Right atrium auricular region (tissue), 2 donors: Measurements from ENCODE around the gene NTSR1. TPM values are rescaled to one million over a fixed set of nuclear protein-coding genes. Genes with fewer than 3 reads are reported as not detected.

Experiments used
- DNase-seq: peaks from one replicate; pipeline ENCODE4 v3.0.0-alpha.2; 2019; ENCODE audit warnings: low spot score
- H3K27ac ChIP-seq, 2 donors: fragments of 200-600 bp; sonication (generic); 1 replicate in 1 of 2; 2 replicates in 1 of 2; pipeline ENCODE4 v1.5.1; 2016 to 2019
- H3K27me3 ChIP-seq, 2 donors: fragments of 200-600 bp; sonication (generic); one replicate each; pipeline versions ENCODE4 v1.5.1 to v1.6.0; 2017 to 2019
- H3K36me3 ChIP-seq: fragments of 200-600 bp; sonication (generic); one replicate; pipeline ENCODE4 v1.5.1; 2016
- H3K4me1 ChIP-seq, 2 donors: fragments of 200-600 bp; sonication (generic); one replicate each; pipeline versions ENCODE4 v1.5.1 to v1.6.0; 2017 to 2019
- H3K4me3 ChIP-seq, 2 donors: fragments of 200-600 bp; sonication (generic); 1 replicate in 1 of 2; 2 replicates in 1 of 2; pipeline ENCODE4 v1.5.1; 2017 to 2019; ENCODE audit warnings: mild to moderate bottlenecking in 1 of 2, moderate library complexity in 1 of 2
- H3K9me3 ChIP-seq, 2 donors: fragments of 200-600 bp; sonication (generic); one replicate each; pipeline ENCODE4 v1.5.1; 2019
- CTCF ChIP-seq, 2 donors: fragments of 200-600 bp; sonication (generic); IDR thresholded peaks; one replicate each; pipeline ENCODE4 v1.5.1; 2019; ENCODE audit warnings: antibody characterized with exemption in 2 of 2
- total RNA-seq, 2 donors: library from RNA; depleted of rRNA; stranded (reverse); fragments of >200 nt; gene quantifications; one replicate each; pipeline ENCODE4 v1.1.0, GENCODE V29; 2016

Gene NTSR1
- total RNA-seq, 2 donors from 2014 or later, result 0.43 TPM; not detected in 1

GRCh38 chr20:62734881-62735280 lies 26.2 kb downstream of the NTSR1 start:
- DNase-seq, result no peak
- Histone ChIP-seq H3K4me1 (peaks cover 0 to 5% of the 10 kb centered on the region in 2 donors), H3K4me3 (no peak overlapping the region), H3K36me3 (no peaks in the 10 kb centered on the region), H3K27me3 (no peaks in the 10 kb centered on the region), H3K27ac (no peak overlapping the region), H3K9me3 (peaks cover 0 to 7% of the 10 kb centered on the region in 2 donors)
- TF ChIP-seq CTCF (IDR thresholded peaks at IDR 0.05), result no peak

GRCh38 chr20:62735331-62735821 lies 26.7 kb downstream of the NTSR1 start:
- H3K27ac ChIP-seq, result no peak overlapping the region
- H3K4me3 ChIP-seq, result no peak overlapping the region
- H3K27me3 ChIP-seq, result no peaks in the 10 kb centered on the region
- TF ChIP-seq CTCF (IDR thresholded peaks at IDR 0.05), result no peak
- no peak for DNase-seq
- peaks cover 0 to 4% of the 10 kb centered on the region in 2 donors for H3K9me3 ChIP-seq
- H3K36me3 ChIP-seq, result no peaks in the 10 kb centered on the region
- peaks cover 0 to 8% of the 10 kb centered on the region in 2 donors for H3K4me1 ChIP-seq

GRCh38 chr20:62736026-62736406 lies 27.4 kb downstream of the NTSR1 start:
- Histone ChIP-seq H3K27ac (no peak overlapping the region), H3K9me3 (no peaks in the 10 kb centered on the region), H3K4me1 (peaks cover 0 to 15% of the 10 kb centered on the region in 2 donors), H3K27me3 (no peaks in the 10 kb centered on the region), H3K36me3 (no peaks in the 10 kb centered on the region), H3K4me3 (no peak overlapping the region)
- DNase-seq, result no peak
- no peak for TF ChIP-seq CTCF (IDR thresholded peaks at IDR 0.05)

GRCh38 chr20:62736407-62737071 lies 27.9 kb downstream of the NTSR1 start:
- no peak for DNase-seq
- H3K4me1 ChIP-seq, result peaks cover 0 to 17% of the 10 kb centered on the region in 2 donors
- H3K36me3 ChIP-seq, result no peaks in the 10 kb centered on the region
- no peaks in the 10 kb centered on the region for H3K27me3 ChIP-seq
- no peak overlapping the region for H3K27ac ChIP-seq
- H3K4me3 ChIP-seq, result no peak overlapping the region
- H3K9me3 ChIP-seq, result no peaks in the 10 kb centered on the region
- TF ChIP-seq CTCF (IDR thresholded peaks at IDR 0.05), result no peak

- Histone ChIP-seq H3K9me3 (no peaks in the 10 kb centered on the region), H3K4me3 (no peak overlapping the region), H3K36me3 (no peaks in the 10 kb centered on the region), H3K27ac (no peak overlapping the region), H3K27me3 (no peaks in the 10 kb centered on the region), H3K4me1 (peaks cover 0 to 17% of the 10 kb centered on the region in 2 donors)
- TF ChIP-seq CTCF (IDR thresholded peaks at IDR 0.05), result no peak
- DNase-seq, result no peak
Observed at GRCh38 chr20:62737271-62737811, 28.7 kb downstream of the NTSR1 start.
